ENCODE results near the gene DIDO1.
"Not testable (repeated sequence)": the region's sequence is repeated elsewhere in the genome, so short reads cannot be mapped to it uniquely, and the experiment has no call there.

Gene DIDO1

GRCh38 chr20:62852196-62852595 lies 74.1 kb downstream of the DIDO1 start:
- Histone ChIP-seq H3F3A (ENCODE audit: insufficient read depth) (no peaks in the 10 kb centered on the region), H4K20me1 (ENCODE audit: low read depth, low read length) (no peaks in the 10 kb centered on the region), H3K9me3 (ENCODE audit: insufficient read depth, low read length) (no peaks in the 10 kb centered on the region), H3K36me3 (ENCODE audit: low read length) (0 out of 2 replicates have a peak, but pooled peaks cover 3% of the 10 kb centered on the region), H3K9ac (ENCODE audit: low read length) (no peak overlapping the region), H3K4me2 (ENCODE audit: low read depth, low read length, poor library complexity, severe bottlenecking) (no peak overlapping the region), H2AFZ (ENCODE audit: low read depth, low read length, severe bottlenecking) (no peak overlapping the region), H3K9me2 (replicated peaks; ENCODE audit: insufficient read depth, low read length) (no peaks in the 10 kb centered on the region), H3K27me3 (ENCODE audit: low read length) (no peaks in the 10 kb centered on the region), H3K79me2 (ENCODE audit: insufficient read depth, low read length) (no peaks in the 10 kb centered on the region), H3K4me3 (ENCODE audit: insufficient read depth, low read length, poor library complexity, severe bottlenecking) (no peak overlapping the region), H3K27ac (ENCODE audit: low read depth, low read length) (no peak overlapping the region)
- TF ChIP-seq CTCF (IDR thresholded peaks at IDR 0.05; ENCODE audit: insufficient read depth, low read length, poor library complexity, severe bottlenecking) (no peak), EZH2phosphoT487 (conservative IDR thresholded peaks at IDR 0.05; ENCODE audit: low read length) (no peak)

DNA sequence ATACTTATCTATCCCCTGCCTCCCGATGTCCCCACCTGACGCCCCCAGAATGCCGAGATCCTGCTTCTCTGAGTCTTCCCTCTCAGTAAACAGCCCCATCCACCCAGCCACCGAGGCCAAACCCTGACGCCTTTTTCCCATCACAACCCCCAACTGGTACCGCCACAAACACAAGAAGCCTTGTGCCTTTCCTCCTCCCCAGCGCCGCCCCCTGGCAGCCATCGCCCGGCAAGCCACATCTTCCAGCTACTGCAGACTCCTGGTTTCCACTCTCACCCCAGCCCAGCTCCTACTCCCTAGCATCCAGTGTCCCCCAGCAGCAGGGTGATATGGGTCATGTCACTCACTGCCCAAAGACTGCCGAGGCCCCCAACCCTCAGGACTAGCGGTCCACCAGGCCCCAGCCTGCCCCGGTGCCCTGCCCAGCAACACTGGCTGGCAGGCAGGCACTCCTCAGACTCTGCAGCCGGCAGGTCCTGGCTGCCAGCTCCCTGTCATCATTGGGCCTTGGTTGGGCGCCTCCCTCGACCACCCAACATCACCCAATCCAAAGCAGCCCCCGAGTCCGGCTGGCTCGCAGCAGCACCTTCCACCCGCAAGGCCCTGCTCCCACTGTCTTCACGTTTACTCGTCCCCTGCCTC lies 75.9 kb downstream of the DIDO1 start:
- H2AFZ ChIP-seq (ENCODE audit: low read depth, low read length, severe bottlenecking): no peak overlapping the region
- H3F3A ChIP-seq (ENCODE audit: insufficient read depth): no peaks in the 10 kb centered on the region
- H3K9ac ChIP-seq (ENCODE audit: low read length): no peak overlapping the region
- no peak overlapping the region for H3K4me2 ChIP-seq (ENCODE audit: low read depth, low read length, poor library complexity, severe bottlenecking)
- H3K79me2 ChIP-seq (ENCODE audit: insufficient read depth, low read length): no peaks in the 10 kb centered on the region
- H3K4me3 ChIP-seq (ENCODE audit: insufficient read depth, low read length, poor library complexity, severe bottlenecking): no peak overlapping the region
- H3K27ac ChIP-seq (ENCODE audit: low read depth, low read length): no peak overlapping the region
- H3K36me3 ChIP-seq (ENCODE audit: low read length): 0 out of 2 replicates have a peak, but pooled peaks cover 3% of the 10 kb centered on the region
- no peaks in the 10 kb centered on the region for H3K27me3 ChIP-seq (ENCODE audit: low read length)
- H3K9me3 ChIP-seq (ENCODE audit: insufficient read depth, low read length): no peaks in the 10 kb centered on the region
- H3K9me2 ChIP-seq (replicated peaks; ENCODE audit: insufficient read depth, low read length): no peaks in the 10 kb centered on the region
- H4K20me1 ChIP-seq (ENCODE audit: low read depth, low read length): no peaks in the 10 kb centered on the region
- TF ChIP-seq EZH2phosphoT487 (conservative IDR thresholded peaks at IDR 0.05; ENCODE audit: low read length): no peak
- TF ChIP-seq CTCF (IDR thresholded peaks at IDR 0.05; ENCODE audit: insufficient read depth, low read length, poor library complexity, severe bottlenecking): no peak

DNA sequence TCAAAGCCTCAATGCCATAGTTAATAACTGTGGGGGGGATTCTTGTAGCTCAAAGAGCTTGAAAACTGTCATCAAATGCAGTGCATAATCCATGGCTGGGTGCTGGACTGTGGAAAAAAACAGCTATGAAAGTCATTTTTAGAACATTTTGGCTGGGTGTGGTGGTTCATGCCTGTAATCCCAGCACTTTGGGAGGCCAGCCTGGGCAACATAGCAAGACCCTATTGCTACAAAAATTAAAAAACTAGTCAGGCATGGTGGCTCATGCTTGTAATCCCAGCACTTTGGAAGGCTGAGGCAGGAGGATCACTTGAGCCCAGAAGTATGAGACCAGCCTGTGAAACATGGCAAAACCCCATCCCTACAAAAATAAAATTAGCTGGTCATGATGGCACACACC lies 76.9 kb downstream of the DIDO1 start:
- Histone ChIP-seq H3K36me3 (ENCODE audit: low read length) (0 out of 2 replicates have a peak, but pooled peaks cover 3% of the 10 kb centered on the region), H3K27me3 (ENCODE audit: low read length) (no peaks in the 10 kb centered on the region), H3F3A (ENCODE audit: insufficient read depth) (no peaks in the 10 kb centered on the region), H3K79me2 (ENCODE audit: insufficient read depth, low read length) (no peaks in the 10 kb centered on the region), H3K27ac (ENCODE audit: low read depth, low read length) (peak overlapping the region; percentile 56), H3K9me2 (replicated peaks; ENCODE audit: insufficient read depth, low read length) (no peaks in the 10 kb centered on the region), H3K9ac (ENCODE audit: low read length) (no peak overlapping the region), H3K4me2 (ENCODE audit: low read depth, low read length, poor library complexity, severe bottlenecking) (no peak overlapping the region), H4K20me1 (ENCODE audit: low read depth, low read length) (no peaks in the 10 kb centered on the region), H3K9me3 (ENCODE audit: insufficient read depth, low read length) (no peaks in the 10 kb centered on the region), H2AFZ (ENCODE audit: low read depth, low read length, severe bottlenecking) (no peak overlapping the region), H3K4me3 (ENCODE audit: insufficient read depth, low read length, poor library complexity, severe bottlenecking) (no peak overlapping the region)
- TF ChIP-seq EZH2phosphoT487 (conservative IDR thresholded peaks at IDR 0.05; ENCODE audit: low read length) (no peak), CTCF (IDR thresholded peaks at IDR 0.05; ENCODE audit: insufficient read depth, low read length, poor library complexity, severe bottlenecking) (no peak)

- not testable (repeated sequence) for H3K27me3 ChIP-seq (ENCODE audit: low read length); H2AFZ ChIP-seq (ENCODE audit: low read depth, low read length, severe bottlenecking); H4K20me1 ChIP-seq (ENCODE audit: low read depth, low read length); H3K79me2 ChIP-seq (ENCODE audit: insufficient read depth, low read length); H3K9me3 ChIP-seq (ENCODE audit: insufficient read depth, low read length); H3K9ac ChIP-seq (ENCODE audit: low read length); H3K4me3 ChIP-seq (ENCODE audit: insufficient read depth, low read length, poor library complexity, severe bottlenecking); H3K4me2 ChIP-seq (ENCODE audit: low read depth, low read length, poor library complexity, severe bottlenecking); H3F3A ChIP-seq (ENCODE audit: insufficient read depth); H3K9me2 ChIP-seq (replicated peaks; ENCODE audit: insufficient read depth, low read length); H3K36me3 ChIP-seq (ENCODE audit: low read length)
- H3K27ac ChIP-seq (ENCODE audit: low read depth, low read length): peak overlapping the region; percentile 56
Measured at GRCh38 chr20:62848917-62849316, 77.4 kb downstream of the DIDO1 start.

All from SU-DHL-6 (cell line).